SIG-M5 treated with dmso at 0.1 percent for 504 hours (cell line): ENCODE measurements around the gene EML1.
A peak's percentile ranks its signal among the peaks of the same experiment; 100 is the strongest.

Experiments
- DNase-seq: peaks from one replicate; lab custom pipeline; 2025; ENCODE audit not compliant: unreplicated experiment; lab: John Stamatoyannopoulos, UW

EML1 gene, protein sequence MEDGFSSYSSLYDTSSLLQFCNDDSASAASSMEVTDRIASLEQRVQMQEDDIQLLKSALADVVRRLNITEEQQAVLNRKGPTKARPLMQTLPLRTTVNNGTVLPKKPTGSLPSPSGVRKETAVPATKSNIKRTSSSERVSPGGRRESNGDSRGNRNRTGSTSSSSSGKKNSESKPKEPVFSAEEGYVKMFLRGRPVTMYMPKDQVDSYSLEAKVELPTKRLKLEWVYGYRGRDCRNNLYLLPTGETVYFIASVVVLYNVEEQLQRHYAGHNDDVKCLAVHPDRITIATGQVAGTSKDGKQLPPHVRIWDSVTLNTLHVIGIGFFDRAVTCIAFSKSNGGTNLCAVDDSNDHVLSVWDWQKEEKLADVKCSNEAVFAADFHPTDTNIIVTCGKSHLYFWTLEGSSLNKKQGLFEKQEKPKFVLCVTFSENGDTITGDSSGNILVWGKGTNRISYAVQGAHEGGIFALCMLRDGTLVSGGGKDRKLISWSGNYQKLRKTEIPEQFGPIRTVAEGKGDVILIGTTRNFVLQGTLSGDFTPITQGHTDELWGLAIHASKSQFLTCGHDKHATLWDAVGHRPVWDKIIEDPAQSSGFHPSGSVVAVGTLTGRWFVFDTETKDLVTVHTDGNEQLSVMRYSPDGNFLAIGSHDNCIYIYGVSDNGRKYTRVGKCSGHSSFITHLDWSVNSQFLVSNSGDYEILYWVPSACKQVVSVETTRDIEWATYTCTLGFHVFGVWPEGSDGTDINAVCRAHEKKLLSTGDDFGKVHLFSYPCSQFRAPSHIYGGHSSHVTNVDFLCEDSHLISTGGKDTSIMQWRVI

DNA sequence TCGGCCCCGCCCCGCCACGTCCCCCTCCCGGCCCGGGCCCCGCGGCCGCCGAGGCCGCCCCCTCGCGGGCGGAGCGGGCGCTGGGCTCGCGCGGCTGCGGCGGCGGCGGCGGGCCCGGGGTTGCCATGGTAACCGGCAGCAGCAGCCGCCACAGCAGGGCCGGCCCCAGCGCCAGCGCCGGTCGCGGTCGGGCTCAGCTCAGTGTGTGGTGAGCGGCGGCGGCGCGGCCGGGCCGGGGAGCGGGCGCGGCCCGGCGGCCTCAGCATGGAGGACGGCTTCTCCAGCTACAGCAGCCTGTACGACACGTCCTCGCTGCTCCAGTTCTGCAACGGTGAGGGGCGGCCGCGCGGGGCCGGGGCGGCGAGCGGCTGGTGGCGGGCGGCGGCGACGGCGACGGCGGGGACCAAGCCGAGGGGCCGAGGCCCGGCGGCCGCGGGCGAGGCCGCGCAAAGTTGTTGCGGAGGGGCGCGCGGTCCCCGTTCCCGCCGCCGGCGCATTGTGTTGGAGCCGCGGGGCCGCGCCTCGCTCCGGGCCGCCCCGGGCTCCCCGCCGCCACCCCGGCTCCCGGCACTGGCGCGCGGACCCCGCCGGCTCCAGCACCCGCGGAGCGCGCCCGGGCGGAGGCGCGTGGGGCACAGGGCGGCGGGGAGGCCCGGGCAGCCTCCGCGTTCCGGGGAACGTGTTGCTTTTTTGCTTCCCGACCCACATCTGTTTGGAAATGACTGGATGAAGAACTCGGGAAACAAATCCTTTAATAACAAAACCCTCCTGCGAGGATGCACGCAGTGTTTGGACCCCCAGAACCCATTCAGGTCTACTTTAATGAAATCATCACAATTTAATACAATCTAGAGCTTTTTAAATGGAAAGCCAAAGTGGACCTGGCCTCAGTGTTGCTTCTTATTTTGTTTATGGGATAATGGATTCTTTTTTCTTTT lies at the start of gene EML1:
Gene EML1 (plus strand): TSS at position 201 of the 938 bp plus-strand sequence. CDS start 64 bp downstream, at position 265.
- DNase-seq, result peak; percentile 55

DNA sequence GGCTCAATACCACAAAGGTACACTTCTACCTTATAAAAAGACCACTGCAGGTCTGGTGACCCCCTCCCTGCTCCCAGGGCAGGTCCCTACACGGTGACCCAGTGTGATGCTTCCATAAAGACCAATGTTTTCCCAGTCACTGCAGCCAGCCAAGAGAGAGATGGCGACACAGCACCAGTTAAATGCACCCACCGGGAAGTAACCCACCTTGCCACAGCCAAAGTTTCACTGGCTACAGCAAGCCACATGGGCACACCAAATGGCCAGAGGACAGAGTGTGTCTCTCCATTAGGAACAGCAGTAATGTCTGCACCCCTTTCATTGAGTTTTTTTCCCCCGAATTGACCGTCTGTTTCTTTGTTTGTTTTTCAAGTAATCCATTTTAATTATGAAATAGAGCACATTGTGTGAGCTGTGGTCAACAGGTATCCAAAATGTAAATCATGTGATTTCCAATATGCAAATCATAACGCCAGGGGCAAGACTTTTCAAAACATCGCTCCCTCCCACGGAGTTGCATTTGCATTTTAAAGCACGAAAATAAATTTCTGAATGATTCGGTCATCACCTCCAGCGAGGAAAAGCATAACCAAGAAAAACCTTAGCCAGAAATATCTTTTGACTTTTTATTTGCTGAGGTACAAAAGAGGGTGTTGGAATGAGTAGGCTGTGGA lies 48.9 kb upstream of the EML1 start:
- DNase-seq, result no peak

DNA sequence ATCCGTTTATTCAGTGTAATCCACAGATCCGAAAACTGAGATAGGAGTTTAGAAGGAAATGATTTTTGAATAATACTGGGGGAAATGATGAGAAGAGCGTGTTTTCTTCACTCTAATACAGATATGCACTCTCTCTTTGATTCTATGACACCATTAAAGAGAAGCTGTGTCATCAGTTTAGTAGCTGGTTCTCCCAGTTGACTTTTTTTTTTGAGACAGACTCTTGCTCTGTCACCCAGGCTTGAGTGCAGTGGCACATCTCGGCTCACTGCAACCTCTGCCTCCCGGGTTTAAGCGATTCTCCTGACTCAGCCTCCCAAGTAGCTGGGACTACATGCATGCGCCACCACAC lies 48.4 kb upstream of the EML1 start:
- DNase-seq, result no peak

DNA sequence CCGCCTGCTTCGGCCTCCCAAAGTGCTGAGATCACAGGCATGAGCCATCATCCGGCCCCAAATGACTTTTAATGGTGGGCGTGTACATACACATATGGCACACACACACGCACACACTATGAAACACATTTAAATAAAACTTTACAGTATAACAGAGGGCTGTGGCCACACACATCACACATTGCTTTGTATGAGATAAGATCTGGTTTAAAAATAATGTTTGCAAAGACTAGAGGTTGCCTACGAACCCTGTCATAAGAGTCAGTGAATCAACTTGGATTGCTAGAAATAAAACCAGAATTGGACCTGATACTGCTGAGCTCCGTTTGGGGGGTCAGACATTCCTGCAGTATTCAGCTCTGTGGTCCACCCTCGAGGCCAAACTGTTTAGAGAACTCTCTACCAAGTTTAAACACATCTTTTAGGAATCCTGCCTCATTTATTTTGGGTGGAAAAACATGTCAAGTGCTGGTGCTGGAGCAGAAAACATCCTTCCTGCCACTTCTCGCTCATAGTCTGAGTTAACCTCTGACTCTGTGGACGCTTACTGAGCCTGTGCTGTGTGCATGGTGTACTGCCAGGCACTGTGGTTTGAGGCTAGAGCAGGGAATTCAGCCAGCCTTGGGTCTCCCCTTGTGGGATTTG lies 47.8 kb upstream of the EML1 start:
- peak; percentile 6 for DNase-seq

DNA sequence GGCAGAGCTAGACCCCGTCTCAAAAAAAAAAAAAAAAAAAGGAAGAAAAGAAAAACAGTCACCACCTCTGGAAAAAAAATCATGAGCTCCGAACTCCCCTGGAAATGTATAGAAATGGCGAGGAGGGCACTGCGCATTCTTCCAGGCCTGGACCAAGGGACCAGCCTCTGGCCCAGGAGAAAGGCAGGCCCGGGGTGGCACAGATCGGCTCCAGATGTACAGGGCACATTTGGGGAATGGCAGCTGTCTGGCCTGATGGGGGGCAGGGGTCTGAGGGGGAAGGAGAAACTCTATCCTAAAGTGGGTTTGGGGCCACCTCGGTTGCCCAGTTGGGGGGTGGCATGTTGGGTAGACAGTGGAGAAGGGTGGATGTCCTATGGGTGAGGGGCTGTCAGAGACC lies 46.0 kb upstream of the EML1 start:
- no peak for DNase-seq

DNA sequence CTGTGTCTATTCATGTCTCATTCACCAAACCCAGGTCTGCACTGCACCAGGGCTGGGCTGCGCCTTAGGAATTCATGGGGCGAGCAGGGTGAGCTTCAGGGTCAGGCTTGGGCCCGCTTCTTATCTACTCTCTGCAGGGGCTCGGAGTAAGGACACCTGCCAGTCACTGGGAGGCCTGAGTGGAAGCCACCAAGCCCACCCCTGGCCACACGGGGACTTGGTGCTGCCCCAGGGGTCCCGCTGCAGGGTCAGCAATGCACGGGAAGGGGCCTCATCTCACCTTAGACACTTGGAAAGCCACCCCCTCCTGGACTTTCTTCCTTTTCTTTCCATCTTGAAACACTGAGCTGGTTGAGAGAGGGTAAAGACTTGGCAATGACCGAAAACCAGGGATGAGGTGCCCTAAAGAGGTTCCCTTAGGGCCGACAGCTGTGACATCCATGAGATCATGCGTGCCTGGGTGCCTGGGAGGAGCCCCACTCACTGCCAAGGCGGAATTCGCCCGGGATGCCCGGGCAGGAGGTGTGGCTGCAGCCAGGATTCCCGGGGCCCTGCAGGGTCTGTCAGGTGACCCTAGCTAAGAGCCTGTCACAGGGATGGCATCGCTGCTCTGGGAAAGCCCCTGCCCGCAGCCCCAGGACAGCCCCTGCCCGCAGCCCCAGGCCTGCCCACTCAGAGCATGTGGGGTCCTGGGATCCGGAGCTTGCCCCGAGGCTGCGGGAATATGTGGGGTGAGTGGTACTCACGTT lies 45.5 kb upstream of the EML1 start:
- no peak for DNase-seq

DNA sequence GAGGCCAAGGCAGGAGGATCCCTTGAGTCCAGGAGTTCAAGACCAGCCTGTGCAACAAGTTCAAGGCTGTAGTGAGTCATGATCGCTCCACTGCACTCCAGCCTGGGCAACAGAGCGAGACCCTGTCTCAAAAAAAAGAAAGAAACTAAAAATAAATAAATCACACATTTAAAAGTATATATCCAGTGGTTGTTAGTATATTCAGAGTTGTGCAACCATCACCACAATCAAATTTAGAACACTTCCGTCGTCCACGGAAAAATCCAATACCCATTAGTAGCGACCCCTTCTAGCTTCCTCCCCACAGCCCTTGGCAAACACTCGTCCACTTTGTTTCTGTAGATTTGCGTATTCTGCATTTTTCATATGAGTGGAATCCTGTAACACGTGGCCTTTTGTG lies 44.7 kb upstream of the EML1 start:
- DNase-seq, result no peak

DNA sequence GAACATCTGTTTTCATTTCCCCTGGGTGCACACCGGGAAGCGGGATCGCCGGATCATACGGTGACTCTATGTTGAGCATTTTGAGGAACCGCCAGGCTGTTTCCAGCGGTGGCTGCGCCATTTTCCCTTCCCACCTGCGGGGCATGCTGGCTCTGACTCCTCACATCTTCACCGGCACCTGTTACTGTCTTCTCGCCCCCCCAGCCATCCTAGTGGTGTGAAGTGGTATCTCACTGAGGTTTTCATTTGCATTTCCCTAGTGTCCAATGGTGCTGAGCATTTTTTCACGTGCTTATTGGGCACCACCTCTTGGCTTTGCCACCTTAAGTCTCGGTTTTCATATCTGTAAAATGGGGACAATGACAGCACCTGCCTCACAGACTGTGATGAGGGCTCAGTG lies 44.1 kb upstream of the EML1 start:
- no peak for DNase-seq

DNA sequence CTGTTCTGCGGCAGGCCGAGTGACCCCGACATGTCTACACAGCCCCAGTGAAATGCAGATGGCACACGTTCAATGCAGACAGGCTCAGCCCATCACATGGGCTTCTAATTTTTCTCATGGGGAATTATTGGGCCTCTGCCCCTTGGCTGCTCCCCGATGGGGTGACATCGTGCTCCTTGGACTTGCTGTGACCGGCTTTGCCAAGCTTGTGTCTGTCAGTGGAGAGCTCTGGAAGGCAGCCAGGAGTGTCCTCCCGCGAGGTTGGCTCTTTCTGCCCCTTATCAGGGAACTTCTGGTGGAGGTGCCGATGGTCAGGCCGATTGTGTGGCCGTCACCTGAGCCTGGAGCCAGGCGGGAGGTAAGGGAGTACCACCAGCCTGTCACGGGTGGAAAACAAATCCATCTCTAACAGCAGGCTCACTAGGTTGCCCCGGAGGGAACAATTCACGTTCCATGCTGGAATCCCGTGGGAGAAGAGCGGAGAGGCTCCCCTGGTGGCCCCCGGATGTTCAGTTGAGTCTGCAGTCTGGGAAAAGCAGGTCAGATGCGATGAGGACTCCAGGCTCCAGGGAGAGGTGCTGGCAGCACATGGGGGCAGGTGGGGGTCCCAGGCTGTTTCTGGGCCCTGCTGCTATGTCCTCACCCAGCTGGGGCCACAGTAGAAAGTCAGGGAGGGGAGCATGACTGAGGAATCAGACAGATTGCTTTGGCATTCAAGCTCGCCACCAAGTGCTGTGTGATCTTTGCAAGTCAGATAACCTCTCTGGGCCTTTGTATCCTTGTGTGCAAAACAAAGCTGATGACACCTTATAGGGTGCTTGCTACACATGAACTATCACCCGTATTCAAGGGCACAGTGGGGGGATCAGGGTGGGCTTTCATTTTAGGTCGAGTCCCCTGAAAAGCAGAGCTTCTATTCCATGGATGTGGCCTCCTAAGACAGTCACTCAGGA lies 43.2 kb upstream of the EML1 start:
- no peak for DNase-seq

DNA sequence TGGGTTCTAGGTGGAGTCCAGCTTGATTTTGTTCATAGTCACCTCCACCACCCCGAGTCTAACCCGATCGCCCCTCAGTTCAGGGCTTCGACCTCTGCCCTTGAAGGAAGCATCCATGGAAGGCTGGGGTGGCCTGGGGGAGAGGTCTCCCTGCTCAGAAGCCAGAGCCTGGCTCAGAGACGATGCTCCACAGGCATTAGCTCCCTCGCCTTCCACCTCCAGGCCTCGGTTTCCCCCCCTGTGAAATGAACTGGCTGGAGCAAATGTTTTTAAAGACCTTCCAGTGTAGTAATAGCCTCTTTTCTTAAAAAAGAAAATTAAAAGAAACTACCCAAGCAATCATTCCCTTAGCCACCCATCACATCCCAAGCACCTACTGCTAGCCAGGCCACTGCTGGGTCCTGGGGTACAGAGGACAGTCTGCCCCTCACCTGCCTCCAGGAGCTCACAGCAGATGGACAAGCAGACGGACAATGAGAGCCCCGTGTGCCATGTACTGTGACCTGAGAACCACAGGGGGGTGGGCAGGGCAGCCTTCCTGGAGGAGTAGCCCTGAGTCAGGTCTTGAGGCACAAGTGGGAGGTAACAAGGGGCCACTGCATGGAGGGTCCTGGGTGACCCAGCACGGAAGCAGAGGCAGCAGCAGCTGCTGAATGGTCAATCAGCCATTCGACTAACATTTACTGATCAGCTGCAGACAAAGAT lies 42.3 kb upstream of the EML1 start:
- DNase-seq, result no peak

DNA sequence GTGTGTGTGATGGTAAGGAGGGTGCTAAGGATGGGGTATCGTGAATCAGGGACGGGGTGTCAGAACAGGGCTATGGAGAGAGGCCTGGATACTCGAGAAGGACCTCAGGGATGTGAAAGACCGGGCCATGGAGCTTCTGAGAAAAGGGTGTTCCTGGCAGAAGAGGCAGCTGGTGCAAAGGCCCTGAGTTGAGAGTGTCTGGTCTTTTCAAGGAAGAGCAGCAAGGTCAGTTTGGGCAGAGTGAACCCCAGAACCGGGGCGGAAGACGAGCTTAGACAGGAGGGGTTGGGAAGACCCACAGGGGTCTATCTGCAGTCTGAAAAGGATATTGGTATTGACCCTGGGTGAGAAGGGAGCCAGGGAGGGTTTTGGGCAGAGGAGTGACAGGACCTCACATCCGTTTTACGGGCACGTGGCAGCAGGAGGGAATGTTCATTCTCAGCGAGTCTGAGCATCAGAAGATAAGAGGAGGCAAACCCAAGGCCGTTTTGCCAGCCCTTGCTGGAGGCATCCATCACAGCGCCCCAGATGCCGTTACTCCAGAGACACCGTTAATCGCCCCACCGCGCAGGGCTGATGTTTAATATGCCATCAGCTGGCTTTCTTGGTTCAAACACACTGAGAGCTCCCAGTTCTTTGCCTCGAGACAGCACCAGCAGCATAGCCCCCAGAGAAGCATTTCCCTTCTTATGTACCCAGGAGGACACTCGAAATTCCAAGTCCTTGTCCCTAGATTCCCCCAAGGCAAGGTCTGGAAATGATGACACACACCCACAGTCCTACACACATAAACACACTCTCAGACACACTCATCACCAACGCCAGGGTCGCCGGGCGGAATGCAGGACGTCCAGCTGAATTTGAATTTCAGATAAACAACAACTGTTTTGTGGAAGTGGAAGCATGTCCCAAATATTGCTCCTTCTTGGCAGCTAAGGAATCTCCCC lies 41.4 kb upstream of the EML1 start:
- no peak for DNase-seq

DNA sequence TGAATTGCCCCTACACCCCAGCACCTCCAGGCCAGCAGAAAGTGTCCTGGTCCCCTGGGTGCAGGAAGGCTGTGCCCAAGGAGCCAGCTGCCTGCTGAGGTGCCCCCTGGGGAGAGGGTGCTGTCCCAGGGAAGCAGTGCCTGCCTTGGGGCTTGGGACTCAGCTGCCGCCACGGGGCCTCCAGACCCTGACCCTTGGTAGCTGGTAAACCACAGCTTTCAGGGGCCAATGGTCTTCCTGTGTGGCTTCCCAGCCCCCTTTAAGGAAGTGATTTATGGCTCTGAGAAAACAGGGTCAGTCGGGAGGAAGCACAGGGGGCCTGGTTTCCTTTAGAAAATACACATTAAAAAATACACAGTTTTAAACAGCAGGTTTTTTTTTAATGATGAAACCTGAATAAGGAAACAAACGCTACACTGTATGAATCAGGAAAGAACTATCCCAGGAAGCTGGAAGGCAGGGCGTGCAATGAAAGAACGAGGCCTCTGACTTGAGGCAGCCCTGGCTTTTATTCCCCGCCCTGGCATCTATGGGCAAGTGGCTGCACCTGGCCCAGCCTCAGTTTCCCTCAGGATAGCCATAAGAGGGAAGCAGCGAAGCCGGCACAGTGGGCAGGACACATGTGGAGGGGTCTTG lies 40.6 kb upstream of the EML1 start:
- DNase-seq, result no peak

DNA sequence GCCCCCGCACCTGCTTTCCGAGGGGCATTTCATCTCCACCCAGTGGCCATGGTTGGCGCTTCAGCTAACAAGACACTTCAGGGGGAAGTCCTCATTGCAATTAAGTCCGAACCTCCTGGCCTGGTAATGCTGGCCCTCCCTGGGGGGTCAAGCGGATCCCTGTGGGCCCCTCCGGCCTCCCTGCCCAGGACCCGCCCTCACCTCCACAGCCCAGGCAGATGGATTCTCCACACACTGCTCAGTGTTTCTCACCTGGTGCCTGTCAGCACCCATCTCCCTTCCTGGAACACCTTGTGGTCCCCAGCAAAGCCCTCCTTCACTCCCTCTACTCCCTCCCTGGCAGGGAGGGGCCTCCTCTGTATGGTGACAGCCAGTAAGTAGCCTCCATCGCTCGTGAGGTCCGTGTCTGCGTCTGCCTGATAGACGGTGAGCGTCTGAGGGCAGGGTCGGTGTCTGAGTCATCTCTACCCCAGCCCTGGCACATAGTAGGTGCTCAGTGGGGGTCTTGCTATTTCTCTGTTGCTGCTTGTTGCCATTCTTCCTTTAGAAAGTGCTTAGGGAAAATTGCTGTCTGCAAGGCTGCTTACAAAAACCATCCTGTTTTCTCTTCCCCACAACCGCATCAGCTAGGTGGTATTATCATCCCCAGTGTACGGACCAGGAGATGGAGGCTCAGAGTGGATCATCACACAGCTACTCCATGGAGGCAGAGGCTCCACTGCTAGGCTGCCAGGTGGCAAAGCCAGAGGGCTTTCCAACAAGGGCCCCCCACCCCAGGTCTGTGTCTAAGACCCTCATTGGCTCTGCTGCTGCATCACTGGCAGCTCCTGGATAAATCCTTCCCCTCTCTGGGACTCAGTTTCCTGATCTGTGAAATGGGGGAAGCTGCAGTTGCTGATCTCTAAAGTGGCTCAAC lies 39.7 kb upstream of the EML1 start:
- DNase-seq, result no peak

DNA sequence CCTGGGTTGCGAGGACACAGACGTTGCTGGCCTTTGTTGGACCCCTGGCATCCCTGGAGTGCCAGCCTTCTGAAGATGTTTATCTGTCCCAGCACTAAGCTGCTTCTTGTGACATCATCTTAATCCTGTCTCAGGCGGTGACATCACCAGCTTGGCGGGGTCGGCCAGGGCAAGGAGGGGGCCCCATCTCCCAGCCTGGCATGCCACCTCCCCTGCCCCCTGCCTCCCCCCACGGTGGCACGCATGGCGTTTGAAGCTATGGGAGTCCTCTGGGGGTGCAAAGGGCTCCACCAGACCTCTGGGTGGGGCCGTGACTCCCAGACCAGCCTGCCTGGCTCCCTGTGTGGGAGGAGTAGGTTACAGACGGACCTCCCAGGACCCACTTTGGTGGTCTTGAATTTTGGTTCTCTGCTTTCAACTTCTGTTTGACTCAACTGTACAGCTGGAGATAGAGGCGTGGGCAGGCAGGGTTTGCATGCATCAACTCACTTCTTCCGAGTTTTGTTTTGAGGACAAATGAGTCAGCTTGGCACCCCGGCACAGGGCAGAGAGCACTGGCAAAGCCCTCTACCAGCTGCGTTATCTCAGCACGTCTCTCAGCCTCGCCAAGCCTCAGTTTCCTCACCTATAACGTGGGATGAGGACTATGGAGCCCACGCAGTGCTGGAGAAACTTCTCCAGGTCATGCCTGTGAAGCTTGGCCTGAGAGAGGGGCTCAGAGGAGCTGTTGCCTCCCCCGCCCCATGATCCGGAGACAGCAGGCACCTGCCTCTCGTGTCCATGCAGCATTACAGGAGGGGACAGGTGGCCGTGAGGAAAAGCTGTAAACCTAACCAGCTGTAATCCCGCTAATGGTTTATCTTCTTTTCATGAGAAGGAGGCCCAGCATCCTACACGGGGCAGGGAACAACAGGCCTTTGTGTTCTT lies 38.8 kb upstream of the EML1 start:
- DNase-seq, result no peak
